NB4 (cell line): ENCODE measurements around the gene IMMP2L.

Experiments
- CTCF ChIP-seq: IDR thresholded peaks from one replicate; pipeline ENCODE4 v1.5.1; 2012; ENCODE audit warnings: low read depth, low read length
- MAX ChIP-seq: IDR thresholded peaks from 2 replicates; pipeline ENCODE4 v1.6.1; 2011; ENCODE audit warnings: low read depth, low read length
- MYC ChIP-seq: IDR thresholded peaks from 2 replicates; pipeline ENCODE4 v1.6.1; 2011; ENCODE audit warnings: low read depth, low read length
- POLR2A ChIP-seq: IDR thresholded peaks from 2 replicates; pipeline ENCODE4 v1.6.1; 2011; ENCODE audit warnings: mild to moderate bottlenecking; ENCODE audit not compliant: insufficient read length; ENCODE audit errors: extremely low read depth

- TF ChIP-seq CTCF (no peak), POLR2A (no peak), MAX (no peak), MYC (no peak)
These were observed 86.3 kb downstream of the IMMP2L start for GRCh38 chr7:111475959-111476358.
